Stimulated activated CD4-positive, alpha-beta T cell treated with anti-CD3 and anti-CD28 coated beads, Interleukin-4, amount 100 ng/mL, for 1 hour (primary cell): ENCODE measurements around the gene ATP6V0A1.
A peak's percentile ranks its signal among the peaks of the same experiment; 100 is the strongest.
"Not testable (repeated sequence)": the region's sequence is repeated elsewhere in the genome, so short reads cannot be mapped to it uniquely, and the experiment has no call there.

Experiments
- DNase-seq: peaks from one replicate; pipeline ENCODE4 v3.0.0-alpha.2; 2020

Gene ATP6V0A1

DNA sequence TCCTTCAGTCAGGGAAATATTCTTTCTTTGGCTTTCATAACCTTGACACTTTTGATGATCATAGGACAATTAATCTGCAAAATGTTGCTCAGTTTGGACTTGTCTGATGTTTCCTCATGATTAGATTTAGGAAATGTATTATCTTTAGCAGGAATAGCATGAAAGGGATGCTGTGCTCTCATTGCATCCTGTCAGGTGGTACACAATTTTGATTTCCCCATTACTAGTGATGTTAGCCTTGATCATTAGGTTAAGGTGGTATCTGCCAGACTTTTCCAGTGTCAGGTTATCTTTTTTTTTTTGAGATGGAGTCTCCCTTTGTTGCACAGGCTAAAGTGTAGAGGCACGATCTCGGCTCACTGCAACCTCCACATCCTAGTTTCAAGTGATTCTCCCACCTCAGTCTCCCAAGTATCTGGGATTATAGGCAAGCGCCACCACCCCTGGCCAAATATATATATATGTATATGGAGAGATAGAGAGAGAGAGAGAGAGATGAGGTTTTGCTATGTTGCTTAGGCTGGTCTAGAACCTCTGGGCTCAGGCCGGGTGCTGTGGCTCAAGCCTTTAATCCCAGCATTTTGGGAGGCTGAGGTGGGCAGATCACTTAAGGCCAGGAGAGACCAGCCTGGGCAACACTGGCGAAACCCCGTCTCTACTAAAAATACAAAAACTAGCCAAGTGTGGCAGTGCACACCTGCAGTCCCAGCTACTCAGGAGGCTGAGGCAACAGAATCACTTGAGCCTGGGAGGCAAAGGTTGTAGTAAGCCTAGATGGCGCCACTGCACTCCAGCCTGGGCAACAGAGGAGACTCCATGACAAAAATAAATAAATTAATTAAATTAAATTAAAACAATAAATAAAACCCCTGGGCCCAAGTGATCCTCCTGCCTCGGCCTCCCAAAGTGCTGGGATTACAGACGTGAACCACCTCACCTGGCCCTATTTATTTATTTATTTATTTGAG is 19.8 kb upstream of the ATP6V0A1 start:
- DNase-seq, result peak; percentile 41

GRCh38 chr17:42441371-42442195 is 17.1 kb upstream of the ATP6V0A1 start:
- no peak for DNase-seq

DNA sequence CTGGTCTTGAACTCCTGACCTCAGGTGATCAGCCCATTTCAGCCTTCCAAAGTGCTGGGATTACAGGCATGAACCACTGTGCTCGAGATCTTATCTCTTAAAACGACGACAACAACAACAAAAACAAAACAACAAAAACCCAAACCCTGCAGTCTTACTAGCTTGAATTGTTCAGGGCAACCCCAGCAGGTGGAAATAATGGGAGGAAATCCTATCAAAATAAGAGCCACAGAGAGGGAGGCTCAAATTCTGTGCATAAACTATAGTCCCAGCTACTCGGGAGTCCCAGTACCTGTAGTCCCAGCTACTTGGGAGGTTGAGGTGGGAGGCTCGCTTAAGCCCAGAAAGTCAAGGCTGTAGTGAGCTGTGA is 16.5 kb upstream of the ATP6V0A1 start:
- no peak for DNase-seq

- DNase-seq, result not testable (repeated sequence)
Observed at GRCh38 chr17:42449176-42449575, 9.5 kb upstream of the ATP6V0A1 start.

GRCh38 chr17:42449838-42450237 is 8.8 kb upstream of the ATP6V0A1 start:
- DNase-seq, result not testable (repeated sequence)

DNA sequence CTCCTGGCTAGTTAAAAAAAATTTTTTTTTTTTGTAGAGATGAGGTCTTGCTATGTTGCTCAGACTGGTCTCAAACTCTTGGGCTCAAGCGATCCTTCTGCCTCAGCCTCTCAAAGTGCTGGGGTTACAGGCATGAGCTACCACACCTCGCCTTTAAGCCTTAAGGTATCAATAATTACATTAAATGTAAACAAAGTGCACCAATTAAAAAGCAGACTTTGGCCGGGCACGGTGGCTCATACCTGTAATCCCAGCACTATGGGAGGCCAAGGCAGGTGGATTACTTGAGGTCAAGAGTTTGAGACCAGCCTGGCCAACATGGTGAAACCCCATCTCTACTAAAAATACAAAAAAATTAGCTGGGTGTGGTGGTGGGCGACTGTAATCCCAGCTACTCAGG is 7.4 kb upstream of the ATP6V0A1 start:
- DNase-seq, result not testable (repeated sequence)

DNA sequence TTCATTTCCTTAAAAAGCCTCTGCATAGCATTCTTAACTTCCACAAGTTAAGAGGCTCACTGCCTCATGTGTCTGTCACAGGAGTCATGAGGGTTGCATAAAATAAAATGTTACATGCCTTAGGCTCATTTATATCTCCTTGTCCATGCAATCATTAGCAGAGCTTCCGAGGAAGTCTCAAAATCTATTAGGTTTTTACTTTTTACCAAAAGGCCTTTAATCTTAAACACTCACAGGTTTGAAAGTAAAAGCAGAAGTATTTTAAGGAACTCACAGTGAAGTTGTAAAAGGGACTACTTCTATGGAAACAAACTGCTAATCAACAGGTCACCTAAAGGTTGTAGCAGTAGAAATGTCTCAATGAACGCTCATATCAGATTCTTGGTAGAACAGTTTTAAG is 5.2 kb upstream of the ATP6V0A1 start:
- DNase-seq, result no peak

- not testable (repeated sequence) for DNase-seq
Observed at GRCh38 chr17:42454987-42455386, 3.7 kb upstream of the ATP6V0A1 start.

DNA sequence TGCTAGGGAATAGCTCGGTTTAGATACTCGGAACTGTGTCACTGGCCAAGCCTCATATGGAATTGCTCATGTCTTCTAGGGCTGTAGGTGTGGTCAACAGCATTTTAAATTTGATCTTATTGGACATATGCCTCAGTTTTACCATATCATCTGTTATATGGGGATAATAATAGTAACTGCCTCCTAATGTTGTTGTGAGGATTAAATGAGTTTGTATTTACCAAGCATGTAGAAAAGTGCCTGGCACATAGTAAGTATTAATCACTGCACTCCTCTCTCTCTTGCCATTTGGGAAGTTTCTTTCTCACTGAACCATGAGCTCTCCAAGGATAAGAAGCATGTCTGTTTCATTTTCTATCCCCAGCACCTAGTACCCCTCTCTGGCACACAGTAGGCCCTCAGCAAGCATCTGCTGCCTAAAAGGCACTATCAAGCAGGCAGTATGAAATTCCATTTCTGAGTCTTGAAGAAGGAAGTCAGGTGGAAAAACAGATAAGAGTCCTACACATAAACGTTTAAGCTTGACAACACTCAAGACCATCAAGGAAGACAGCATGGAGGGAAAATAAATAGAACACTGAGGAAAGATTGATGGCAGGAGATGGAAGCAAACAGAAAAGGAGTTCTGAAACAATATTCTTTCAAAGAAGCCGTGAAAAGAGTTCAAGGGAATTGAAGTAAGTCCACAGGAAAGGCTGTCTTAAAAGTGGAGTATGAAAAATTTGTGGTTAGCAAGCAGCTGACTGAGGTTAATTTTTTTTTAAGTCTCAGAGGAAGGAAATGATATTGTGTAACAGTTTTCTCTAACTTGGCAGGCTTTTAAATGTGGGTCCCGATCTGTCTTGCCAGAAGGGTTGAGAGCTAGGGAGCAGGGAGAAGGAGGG is 2.2 kb upstream of the ATP6V0A1 start:
- DNase-seq, result no peak

GRCh38 chr17:42457107-42457792 is 1.4 kb upstream of the ATP6V0A1 start:
- DNase-seq, result no peak

DNA sequence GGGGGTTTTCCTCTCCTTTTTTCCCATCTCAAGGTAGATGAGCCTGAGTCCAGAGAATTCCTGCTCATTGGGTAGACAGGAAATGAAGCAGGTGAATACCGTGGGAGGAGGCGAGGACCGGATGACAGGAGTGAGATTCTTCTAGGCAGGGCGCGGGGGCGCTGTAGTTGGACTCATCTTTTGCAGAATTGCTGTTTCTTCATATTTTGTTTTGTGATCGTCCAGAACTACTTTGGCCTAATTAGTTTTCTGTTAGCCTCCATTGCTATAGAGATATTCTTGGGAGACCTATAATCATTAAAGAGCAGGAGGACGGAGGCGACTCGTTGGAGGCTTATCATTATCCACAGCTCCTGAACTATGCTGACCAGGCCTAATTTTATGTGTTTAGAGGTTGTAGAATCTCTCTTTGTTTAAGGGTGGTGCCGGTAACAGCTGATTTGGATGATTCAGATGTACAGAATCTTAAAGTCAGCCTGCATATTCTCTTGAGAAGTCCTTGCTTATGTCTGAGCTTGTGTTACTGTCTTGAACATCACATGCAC is 650 bp downstream of the ATP6V0A1 start:
- DNase-seq, result peak; percentile 25

- no peak for DNase-seq
Observed at GRCh38 chr17:42459801-42460281, 1.2 kb downstream of the ATP6V0A1 start.

DNA sequence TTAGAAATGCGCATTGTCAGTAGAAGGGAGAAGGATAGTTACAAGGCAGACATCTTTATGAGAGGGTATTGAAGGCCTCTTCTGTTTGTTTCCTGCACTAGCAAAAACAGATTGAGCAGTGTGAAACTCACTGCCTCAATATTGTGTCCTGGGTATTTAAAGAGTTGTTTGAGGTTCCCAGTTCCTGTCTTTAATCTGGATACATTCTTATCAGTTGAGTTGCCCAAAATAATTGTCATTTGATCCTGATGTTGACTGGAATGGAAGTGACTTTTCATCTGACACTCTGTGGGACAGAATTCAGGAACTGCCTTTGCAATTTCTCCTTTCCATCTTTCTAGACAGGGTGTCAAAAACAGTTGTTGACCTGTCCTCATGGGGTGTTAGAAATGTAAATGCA is 1.7 kb downstream of the ATP6V0A1 start:
- DNase-seq, result no peak

DNA sequence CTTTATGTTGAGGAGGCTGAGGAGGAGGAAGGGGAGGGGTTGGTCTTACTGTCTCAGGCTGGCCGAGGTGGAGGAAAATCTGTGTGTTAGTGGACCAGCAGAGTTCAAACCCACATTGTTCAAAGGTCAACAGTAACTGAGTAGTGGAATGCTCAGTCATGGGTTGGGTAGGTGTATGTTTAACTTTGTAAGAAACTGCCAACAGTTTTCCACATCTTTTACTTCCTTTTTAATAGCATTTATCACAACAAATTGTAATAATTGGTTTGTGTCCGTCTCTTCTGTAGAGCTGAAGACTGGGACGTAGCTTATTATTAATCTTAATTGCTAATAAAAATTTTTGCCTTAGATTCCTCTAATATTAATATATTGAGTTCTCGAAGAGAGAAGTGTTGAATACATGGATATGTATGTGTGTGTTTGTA is 5.3 kb downstream of the ATP6V0A1 start:
- DNase-seq, result no peak

DNA sequence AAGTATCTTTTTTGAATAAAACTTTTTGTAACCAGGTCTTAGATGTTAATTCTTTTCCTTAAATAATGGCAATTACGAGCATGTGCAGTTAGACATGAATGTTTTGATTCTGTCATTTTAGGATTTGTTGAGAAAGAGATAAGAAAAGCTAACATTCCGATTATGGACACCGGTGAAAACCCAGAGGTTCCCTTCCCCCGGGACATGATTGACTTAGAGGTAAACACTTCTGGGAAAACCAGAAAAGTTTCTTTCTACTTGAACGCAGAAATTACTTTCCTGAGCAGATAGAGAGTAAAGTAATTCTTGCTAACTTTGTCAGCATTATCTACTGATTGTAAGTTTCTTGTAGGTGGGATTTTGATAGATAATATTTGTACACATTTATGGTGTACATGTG is 9.2 kb downstream of the ATP6V0A1 start:
- no peak for DNase-seq

- DNase-seq, result no peak
Observed at GRCh38 chr17:42472709-42473521, 14.2 kb downstream of the ATP6V0A1 start.

DNA sequence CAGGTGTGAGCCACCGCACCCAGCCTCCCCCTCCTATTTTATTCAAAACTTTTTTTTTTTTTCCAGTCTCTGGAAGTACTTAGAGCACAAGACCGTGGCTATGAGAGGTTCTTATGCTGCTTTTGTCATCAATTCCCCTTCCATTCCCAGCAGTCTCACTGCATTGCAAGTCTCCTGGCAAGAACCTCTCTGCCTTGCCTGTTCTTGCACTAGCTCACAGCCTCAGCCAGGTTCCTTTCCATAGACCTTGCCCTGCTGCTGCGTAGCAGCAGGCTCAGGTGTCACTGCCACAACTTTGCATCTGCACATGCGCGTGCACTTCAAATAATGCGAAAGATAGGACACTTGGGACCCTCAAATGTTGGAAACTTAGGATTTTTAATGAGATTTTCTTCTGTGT is 15.6 kb downstream of the ATP6V0A1 start:
- DNase-seq, result no peak

DNA sequence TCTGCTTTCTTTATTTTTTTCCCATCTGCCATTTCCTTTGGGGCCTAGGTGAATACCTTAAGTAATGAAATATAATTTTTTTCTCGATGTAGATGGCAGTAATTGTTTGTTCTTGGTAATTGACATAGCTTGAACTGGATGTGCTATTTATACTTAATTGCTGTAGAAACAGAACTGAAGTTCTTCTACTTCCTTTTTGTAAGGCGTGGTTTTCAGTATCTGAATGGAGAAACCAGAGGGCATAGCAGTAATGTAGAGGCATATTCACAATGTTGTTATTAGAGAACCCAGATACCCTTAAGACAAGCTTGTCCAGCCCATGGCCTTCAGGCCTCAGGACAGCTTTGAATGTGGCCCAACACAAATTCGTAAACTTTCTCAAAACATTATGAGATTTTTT is 16.4 kb downstream of the ATP6V0A1 start:
- DNase-seq, result no peak

DNA sequence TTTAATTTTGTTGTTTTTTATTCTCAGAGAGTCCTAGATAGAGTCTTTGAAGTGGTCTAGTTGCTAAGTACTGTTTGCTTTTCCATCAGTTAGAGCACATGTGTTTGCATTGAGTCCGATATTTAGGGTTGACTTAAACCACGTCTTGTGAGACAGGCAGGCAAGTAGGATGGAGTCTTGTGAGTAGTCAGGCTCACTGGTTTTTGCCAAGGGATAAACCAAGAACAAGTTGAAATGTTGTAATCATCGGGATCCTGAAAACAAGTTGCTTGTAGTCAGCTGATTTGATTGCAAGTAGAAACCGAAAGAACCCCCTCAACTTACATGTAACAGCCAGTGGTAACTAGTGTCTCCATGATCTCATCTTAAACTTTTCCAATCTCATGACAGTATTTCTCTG is 17.2 kb downstream of the ATP6V0A1 start:
- DNase-seq, result no peak

- no peak for DNase-seq
Observed at GRCh38 chr17:42476411-42476810, 17.7 kb downstream of the ATP6V0A1 start.

- DNase-seq, result no peak
Observed at GRCh38 chr17:42477173-42477572, 18.5 kb downstream of the ATP6V0A1 start.
